Astrocyte of the spinal cord (primary cell): ENCODE data around the gene CS.

ENCODE experiments used
- DNase-seq: peaks from one replicate; pipeline ENCODE4 v3.0.0; 2011; ENCODE audit warnings: low read depth, low spot score
- H3K4me3 ChIP-seq: 2 replicates; pipeline ENCODE4 v1.5.1; 2011; ENCODE audit warnings: low read depth, mild to moderate bottlenecking, low read length, moderate library complexity
- CTCF ChIP-seq: IDR thresholded peaks from 2 replicates; pipeline ENCODE4 v1.5.1; 2012; ENCODE audit warnings: low read depth, mild to moderate bottlenecking, low read length, inconsistent platforms
- in situ Hi-C: cut with HindIII; loops from 2 replicates; pipeline ENCODE4 v1.10.0; 2017; ENCODE audit warnings: low sequenced_read_pairs

The CS gene

DNA sequence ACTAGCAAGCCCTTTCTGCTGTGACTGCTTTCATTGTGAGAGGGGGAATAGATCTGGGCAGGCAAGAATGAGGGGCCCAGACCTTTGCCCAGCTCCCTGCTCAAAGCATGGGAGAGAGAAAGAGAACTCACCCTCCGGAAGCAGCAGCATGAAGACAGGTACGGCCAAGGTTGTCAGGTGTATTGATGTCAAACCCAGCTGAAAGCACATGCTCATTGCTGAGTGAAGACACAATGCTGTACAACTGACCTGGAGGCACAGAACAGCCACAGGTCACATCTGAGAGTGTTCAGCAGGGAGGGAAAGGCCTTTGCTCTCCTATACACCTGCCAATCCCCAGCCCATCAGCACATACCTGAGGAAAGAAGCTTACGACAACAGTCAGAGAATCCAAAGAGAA, 47.5 kb downstream of the CS start:
- H3K4me3 ChIP-seq, result no peak overlapping the region
- TF ChIP-seq CTCF, result no peak
- DNase-seq, result no peak
- in situ Hi-C loops, result no loop called here

- TF ChIP-seq CTCF, result no peak
- no peak overlapping the region for H3K4me3 ChIP-seq
- no peak for DNase-seq
- in situ Hi-C loops, result no loop called here
Measured at GRCh38 chr12:56248711-56249110, 51.4 kb downstream of the CS start.

DNA sequence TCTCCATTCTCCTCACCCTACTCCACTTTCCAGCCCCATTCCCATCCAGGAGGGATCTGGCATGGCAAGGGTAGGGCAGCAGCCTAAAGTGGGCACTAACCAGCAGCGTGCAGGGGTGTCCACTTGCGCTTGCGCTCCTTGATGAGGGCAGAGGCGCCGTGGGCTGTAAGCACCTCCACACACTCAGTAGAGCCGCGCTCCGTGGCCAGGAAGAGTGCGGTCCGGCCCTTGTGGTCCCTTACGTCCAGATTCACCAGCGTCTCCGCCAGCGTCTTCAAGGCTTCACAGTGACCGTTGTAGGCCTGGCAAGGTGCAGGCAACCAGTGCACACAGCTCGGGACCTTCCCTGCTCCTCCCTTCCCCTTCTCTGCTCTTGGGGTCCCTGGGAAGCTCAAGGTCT, 52.2 kb downstream of the CS start:
- TF ChIP-seq CTCF, result no peak
- DNase-seq, result no peak
- no peak overlapping the region for H3K4me3 ChIP-seq
- in situ Hi-C loops, result no loop called here

- DNase-seq, result no peak
- no peak for TF ChIP-seq CTCF
- in situ Hi-C loops, result no loop called here
- no peak overlapping the region for H3K4me3 ChIP-seq
Measured at GRCh38 chr12:56244494-56244893, 55.6 kb downstream of the CS start.

DNA sequence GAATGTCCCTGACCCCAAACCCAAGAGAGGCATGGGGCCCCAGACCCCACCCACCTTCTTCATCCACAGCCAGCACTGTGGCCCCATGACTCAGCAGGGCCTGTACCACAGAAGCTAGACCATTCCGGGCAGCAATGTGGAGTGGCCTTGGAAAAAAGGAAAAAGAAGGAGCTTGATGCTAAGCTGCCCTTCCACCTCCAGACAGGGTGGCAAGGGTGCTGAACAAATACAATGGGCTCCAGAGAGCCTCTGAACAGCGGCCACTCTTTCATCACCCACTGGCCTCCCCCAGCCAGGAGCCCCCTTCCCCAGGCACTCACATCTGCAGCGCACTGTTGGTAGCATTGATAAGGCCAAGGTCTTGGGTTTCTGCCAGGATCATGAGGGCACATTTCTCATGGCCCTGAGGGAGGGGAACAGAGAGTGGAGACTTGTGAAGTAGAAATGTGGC, 56.4 kb downstream of the CS start:
- no peak overlapping the region for H3K4me3 ChIP-seq
- in situ Hi-C loops, result no loop called here
- no peak for DNase-seq
- TF ChIP-seq CTCF, result no peak

- TF ChIP-seq CTCF, result no peak
- no peak for DNase-seq
- in situ Hi-C loops, result no loop called here
- H3K4me3 ChIP-seq, result no peak overlapping the region
Measured at GRCh38 chr12:56242986-56243385, 57.1 kb downstream of the CS start.
